Cardiac muscle cell (in vitro differentiated cells and primary cell): Measurements from ENCODE around the gene PAQR5. TPM values are rescaled to one million over a fixed set of nuclear protein-coding genes. Genes with fewer than 3 reads are reported as not detected.
"Not testable (repeated sequence)": the region's sequence is repeated elsewhere in the genome, so short reads cannot be mapped to it uniquely, and the experiment has no call there.

Experiments used
- DNase-seq, 2 donors: peaks; one replicate each; pipeline versions ENCODE4 v3.0.0 to v3.0.0-alpha.2; 2010 to 2017; ENCODE audit warnings: low read depth in 1 of 2, low spot score in 1 of 2
- H3K27ac ChIP-seq: fragments of 200-600 bp; sonication (generic); 2 replicates; pipeline ENCODE4 v1.5.1; 2016
- H3K27me3 ChIP-seq: fragments of 200-600 bp; sonication (generic); 2 replicates; pipeline ENCODE4 v1.6.0; 2016; ENCODE audit warnings: control low read depth
- H3K36me3 ChIP-seq: fragments of 200-600 bp; sonication (generic); 2 replicates; pipeline ENCODE4 v1.5.1; 2016; ENCODE audit warnings: control low read depth
- H3K4me1 ChIP-seq: fragments of 200-600 bp; sonication (generic); 2 replicates; pipeline ENCODE4 v1.8.1; 2017; ENCODE audit warnings: low read depth, mild to moderate bottlenecking, mixed run types
- H3K4me3 ChIP-seq: fragments of 200-600 bp; sonication (generic); 2 replicates; pipeline ENCODE4 v1.5.1; 2016; ENCODE audit warnings: mild to moderate bottlenecking
- H3K9me3 ChIP-seq: fragments of 200-600 bp; sonication (generic); 2 replicates; pipeline ENCODE4 v1.5.1; 2017; ENCODE audit warnings: low read depth, mild to moderate bottlenecking, control low read depth
- CTCF ChIP-seq: IDR thresholded peaks from 2 replicates; pipeline ENCODE4 v1.5.1; 2012; ENCODE audit warnings: low read depth, mild to moderate bottlenecking, low read length
- polyA plus RNA-seq: library from polyadenylated mRNA; unstranded; fragments of >200 nt; fragmentation: Nextera tagmentation; extraction: Ambion mirVana; gene quantifications from 2 replicates; pipeline ENCODE4 v1.2.1, GENCODE V29; 2016
- total RNA-seq: library from RNA; depleted of rRNA; stranded (reverse); fragments of >200 nt; gene quantifications from 2 replicates; pipeline ENCODE4 v1.2.3, GENCODE V29; 2016

Gene PAQR5
- total and polyA plus RNA-seq, 2 experiments from 2014 or later = 0.18 to 0.39 TPM

GRCh38 chr15:69296606-69297005, 2.1 kb upstream of the PAQR5 start:
- Histone ChIP-seq H3K27ac (no peak overlapping the region), H3K9me3 (no peaks in the 10 kb centered on the region), H3K36me3 (no peaks in the 10 kb centered on the region), H3K27me3 (peaks cover 42% of the 10 kb centered on the region), H3K4me3 (no peak overlapping the region), H3K4me1 (no peaks in the 10 kb centered on the region)
- no peak for TF ChIP-seq CTCF
- no peak for DNase-seq

GRCh38 chr15:69297642-69298353, 914 bp upstream of the PAQR5 start:
- Histone ChIP-seq H3K9me3 (no peaks in the 10 kb centered on the region), H3K27me3 (peaks cover 42% of the 10 kb centered on the region), H3K4me3 (no peak overlapping the region), H3K4me1 (no peaks in the 10 kb centered on the region), H3K36me3 (no peaks in the 10 kb centered on the region), H3K27ac (no peak overlapping the region)
- no peak for DNase-seq
- no peak for TF ChIP-seq CTCF

- H3K4me3 ChIP-seq = peak overlapping the region; percentile 57
- no peaks in the 10 kb centered on the region for H3K4me1 ChIP-seq
- H3K27me3 ChIP-seq = peaks cover 42% of the 10 kb centered on the region
Observed at GRCh38 chr15:69298354-69298696, 387 bp upstream of the PAQR5 start.

GRCh38 chr15:69299451-69299886, 757 bp downstream of the PAQR5 start:
- no peaks in the 10 kb centered on the region for H3K4me1 ChIP-seq
- H3K36me3 ChIP-seq = no peaks in the 10 kb centered on the region
- TF ChIP-seq CTCF = no peak
- peak overlapping the region; percentile 57 for H3K4me3 ChIP-seq
- peaks cover 42% of the 10 kb centered on the region for H3K27me3 ChIP-seq
- no peaks in the 10 kb centered on the region for H3K9me3 ChIP-seq
- no peak overlapping the region for H3K27ac ChIP-seq
- DNase-seq = no peak

More at GRCh38 chr15:69298354-69298696, 387 bp upstream of the PAQR5 start:
- no peak for DNase-seq
- Histone ChIP-seq H3K27ac (no peak overlapping the region), H3K9me3 (no peaks in the 10 kb centered on the region), H3K36me3 (no peaks in the 10 kb centered on the region)
- TF ChIP-seq CTCF = no peak

- no peaks in the 10 kb centered on the region for H3K4me1 ChIP-seq
- no peak for TF ChIP-seq CTCF
- peaks cover 42% of the 10 kb centered on the region for H3K27me3 ChIP-seq
- no peak for DNase-seq
- no peak overlapping the region for H3K27ac ChIP-seq
- no peaks in the 10 kb centered on the region for H3K36me3 ChIP-seq
- no peak overlapping the region for H3K4me3 ChIP-seq
- no peaks in the 10 kb centered on the region for H3K9me3 ChIP-seq
Observed at GRCh38 chr15:69299943-69300588, 1.4 kb downstream of the PAQR5 start.

- not testable (repeated sequence) for DNase-seq, H3K4me3 ChIP-seq, H3K36me3 ChIP-seq, H3K27ac ChIP-seq, H3K9me3 ChIP-seq, H3K4me1 ChIP-seq
- H3K27me3 ChIP-seq = peaks cover 42% of the 10 kb centered on the region
Observed at GRCh38 chr15:69301101-69301500, 2.4 kb downstream of the PAQR5 start.

GRCh38 chr15:69302087-69302486, 3.4 kb downstream of the PAQR5 start:
- H3K27me3 ChIP-seq = peaks cover 37% of the 10 kb centered on the region
- not testable (repeated sequence) for DNase-seq, H3K4me1 ChIP-seq, H3K36me3 ChIP-seq, H3K4me3 ChIP-seq, H3K9me3 ChIP-seq, H3K27ac ChIP-seq
